Esophagus squamous epithelium (tissue), 4 donors: ENCODE data around the gene TRAF7.
"Not testable (repeated sequence)": the region's sequence is repeated elsewhere in the genome, so short reads cannot be mapped to it uniquely, and the experiment has no call there.

Experiments
- POLR2A ChIP-seq, 4 donors: fragments of 450-650 bp; IDR thresholded peaks; one replicate each; pipeline ENCODE4 v1.6.1; 2017; ENCODE audit warnings: antibody characterized with exemption in 4 of 4, mild to moderate bottlenecking in 4 of 4, moderate library complexity in 3 of 4
- TF ChIP-seq, protein P1 (sequence below), 6 experiments: fragments of 450-650 bp in 4 of 6; fragments of 200-600 bp in 2 of 6; sonication (generic) in 2 of 6; IDR thresholded peaks; one replicate each; pipeline ENCODE4 v1.5.1; 2016 to 2019; ENCODE audit warnings: antibody characterized with exemption in 6 of 6, mild to moderate bottlenecking in 4 of 6, moderate library complexity in 4 of 6

GRCh38 chr16:2107791-2108125, 47.8 kb upstream of the TRAF7 start:
- TF ChIP-seq POLR2A (IDR thresholded peaks at IDR 0.05): not testable (repeated sequence)
- TF ChIP-seq, protein P1, sequence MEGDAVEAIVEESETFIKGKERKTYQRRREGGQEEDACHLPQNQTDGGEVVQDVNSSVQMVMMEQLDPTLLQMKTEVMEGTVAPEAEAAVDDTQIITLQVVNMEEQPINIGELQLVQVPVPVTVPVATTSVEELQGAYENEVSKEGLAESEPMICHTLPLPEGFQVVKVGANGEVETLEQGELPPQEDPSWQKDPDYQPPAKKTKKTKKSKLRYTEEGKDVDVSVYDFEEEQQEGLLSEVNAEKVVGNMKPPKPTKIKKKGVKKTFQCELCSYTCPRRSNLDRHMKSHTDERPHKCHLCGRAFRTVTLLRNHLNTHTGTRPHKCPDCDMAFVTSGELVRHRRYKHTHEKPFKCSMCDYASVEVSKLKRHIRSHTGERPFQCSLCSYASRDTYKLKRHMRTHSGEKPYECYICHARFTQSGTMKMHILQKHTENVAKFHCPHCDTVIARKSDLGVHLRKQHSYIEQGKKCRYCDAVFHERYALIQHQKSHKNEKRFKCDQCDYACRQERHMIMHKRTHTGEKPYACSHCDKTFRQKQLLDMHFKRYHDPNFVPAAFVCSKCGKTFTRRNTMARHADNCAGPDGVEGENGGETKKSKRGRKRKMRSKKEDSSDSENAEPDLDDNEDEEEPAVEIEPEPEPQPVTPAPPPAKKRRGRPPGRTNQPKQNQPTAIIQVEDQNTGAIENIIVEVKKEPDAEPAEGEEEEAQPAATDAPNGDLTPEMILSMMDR (IDR thresholded peaks at IDR 0.05): not testable (repeated sequence)
